Lower lobe of right lung (tissue), 2 donors: Measurements from ENCODE around the gene IQCM. TPM values are rescaled to one million over a fixed set of nuclear protein-coding genes. Genes with fewer than 3 reads are reported as not detected.

ENCODE experiments used
- ATAC-seq, 2 donors: fragments of 200-7000 bp; cut with Tn5 transposase; one replicate each; pipeline ENCODE4 v1.9.1; 2020 to 2022; ENCODE audit warnings: mild to moderate bottlenecking in 2 of 2, moderate library complexity in 2 of 2
- DNase-seq: peaks from one replicate; pipeline ENCODE4 v3.0.0-alpha.2; 2020
- H3K27ac ChIP-seq: fragments of 200-600 bp; one replicate; pipeline ENCODE4 v1.8.0; 2022
- H3K27me3 ChIP-seq: fragments of 200-600 bp; one replicate; pipeline ENCODE4 v1.8.0; 2022; ENCODE audit warnings: low read depth
- H3K36me3 ChIP-seq: fragments of 200-600 bp; one replicate; pipeline ENCODE4 v1.8.0; 2022; ENCODE audit warnings: mild to moderate bottlenecking
- H3K4me1 ChIP-seq: fragments of 200-600 bp; one replicate; pipeline ENCODE4 v1.8.0; 2022
- H3K4me3 ChIP-seq: fragments of 200-600 bp; one replicate; pipeline ENCODE4 v1.8.0; 2022; ENCODE audit warnings: mild to moderate bottlenecking
- H3K9me3 ChIP-seq: fragments of 200-600 bp; one replicate; pipeline ENCODE4 v1.8.0; 2022
- CTCF ChIP-seq: fragments of 200-600 bp; IDR thresholded peaks from one replicate; pipeline ENCODE4 v1.8.0; 2022; ENCODE audit warnings: antibody characterized with exemption, mild to moderate bottlenecking
- intact Hi-C: fragments of 100-400 bp; cut with DNase I; formaldehyde crosslinking; loops from one replicate; pipeline ENCODE4 v1.11.0; 2022
- total RNA-seq: library from RNA; stranded (reverse); fragmentation: NEBNext Ultra II Directional; extraction: Animal tissue kit (Norgen Biotek cat#: 25700); gene quantifications from one replicate; pipeline ENCODE4 v1.2.1, GENCODE V29; 2021
- donor health status: DM: no; HTN: yes; CAD: no; lungs with severe emphysema.

IQCM gene
- total RNA-seq, 1 donor from 2014 or later, result not detected

GRCh38 chr4:149531861-149532260, 283.8 kb downstream of the IQCM start:
- DNase-seq (no peak), ATAC-seq (peak in 1 of 2 donors; percentile 42)
- no peaks in the 10 kb centered on the region for H3K36me3 ChIP-seq
- no peaks in the 10 kb centered on the region for H3K27me3 ChIP-seq
- H3K27ac ChIP-seq, result no peak overlapping the region
- no peak for TF ChIP-seq CTCF
- intact Hi-C loops, result no loop called here
- H3K4me3 ChIP-seq, result no peak overlapping the region
- no peaks in the 10 kb centered on the region for H3K4me1 ChIP-seq
- no peaks in the 10 kb centered on the region for H3K9me3 ChIP-seq

GRCh38 chr4:149523039-149523438, 292.6 kb downstream of the IQCM start:
- Histone ChIP-seq H3K4me1 (no peaks in the 10 kb centered on the region), H3K27ac (no peak overlapping the region), H3K36me3 (no peaks in the 10 kb centered on the region), H3K4me3 (no peak overlapping the region), H3K27me3 (no peaks in the 10 kb centered on the region), H3K9me3 (no peaks in the 10 kb centered on the region)
- DNase-seq, result no peak
- no peak for ATAC-seq
- intact Hi-C loops, result no loop called here
- no peak for TF ChIP-seq CTCF

GRCh38 chr4:149521611-149522425, 293.8 kb downstream of the IQCM start:
- H3K36me3 ChIP-seq, result no peaks in the 10 kb centered on the region
- H3K9me3 ChIP-seq, result no peaks in the 10 kb centered on the region
- DNase-seq (no peak), ATAC-seq (no peak)
- TF ChIP-seq CTCF, result no peak
- no peaks in the 10 kb centered on the region for H3K4me1 ChIP-seq
- intact Hi-C loops, result no loop called here
- no peaks in the 10 kb centered on the region for H3K27me3 ChIP-seq
- no peak overlapping the region for H3K4me3 ChIP-seq
- H3K27ac ChIP-seq, result no peak overlapping the region

- Histone ChIP-seq H3K4me1 (no peaks in the 10 kb centered on the region), H3K27ac (no peak overlapping the region), H3K4me3 (no peak overlapping the region), H3K36me3 (no peaks in the 10 kb centered on the region), H3K27me3 (no peaks in the 10 kb centered on the region), H3K9me3 (no peaks in the 10 kb centered on the region)
- intact Hi-C loops, result no loop called here
- DNase-seq (no peak), ATAC-seq (no peak)
- TF ChIP-seq CTCF, result no peak
Measured at GRCh38 chr4:149518471-149518870, 297.2 kb downstream of the IQCM start.

- no peak overlapping the region for H3K27ac ChIP-seq
- no peak for TF ChIP-seq CTCF
- H3K36me3 ChIP-seq, result no peaks in the 10 kb centered on the region
- no peaks in the 10 kb centered on the region for H3K9me3 ChIP-seq
- intact Hi-C loops, result no loop called here
- no peak for ATAC-seq
- no peak overlapping the region for H3K4me3 ChIP-seq
- DNase-seq, result no peak
- H3K4me1 ChIP-seq, result no peaks in the 10 kb centered on the region
- H3K27me3 ChIP-seq, result no peaks in the 10 kb centered on the region
Measured at GRCh38 chr4:149513081-149513480, 302.6 kb downstream of the IQCM start.
